ENCODE measurements around the gene FAM13A.

DNA sequence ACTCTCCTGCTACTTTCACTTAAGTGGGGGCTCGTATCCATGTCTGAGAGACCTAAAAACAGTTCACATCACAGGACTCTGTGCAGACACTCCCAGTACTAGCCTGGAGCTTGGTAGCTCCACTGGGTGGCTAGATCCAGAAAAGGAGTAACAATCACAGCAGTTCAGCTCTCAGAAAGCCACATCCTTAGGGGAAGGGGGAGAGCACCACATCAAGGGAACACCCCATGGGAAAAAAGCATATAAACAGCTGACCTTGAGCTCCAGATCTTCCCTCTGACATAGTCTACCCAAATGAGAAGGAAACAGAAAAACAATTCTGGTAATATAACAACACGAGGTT, 175.8 kb downstream of the FAM13A start:
- no peak for TF ChIP-seq CTCF (conservative IDR thresholded peaks at IDR 0.05)
- no peak for TF ChIP-seq EZH2 (IDR thresholded peaks at IDR 0.05; ENCODE audit: low read depth)

All from PC-9 (cell line).